Measurements from ENCODE around the gene CCDC82.

CCDC82 gene

DNA sequence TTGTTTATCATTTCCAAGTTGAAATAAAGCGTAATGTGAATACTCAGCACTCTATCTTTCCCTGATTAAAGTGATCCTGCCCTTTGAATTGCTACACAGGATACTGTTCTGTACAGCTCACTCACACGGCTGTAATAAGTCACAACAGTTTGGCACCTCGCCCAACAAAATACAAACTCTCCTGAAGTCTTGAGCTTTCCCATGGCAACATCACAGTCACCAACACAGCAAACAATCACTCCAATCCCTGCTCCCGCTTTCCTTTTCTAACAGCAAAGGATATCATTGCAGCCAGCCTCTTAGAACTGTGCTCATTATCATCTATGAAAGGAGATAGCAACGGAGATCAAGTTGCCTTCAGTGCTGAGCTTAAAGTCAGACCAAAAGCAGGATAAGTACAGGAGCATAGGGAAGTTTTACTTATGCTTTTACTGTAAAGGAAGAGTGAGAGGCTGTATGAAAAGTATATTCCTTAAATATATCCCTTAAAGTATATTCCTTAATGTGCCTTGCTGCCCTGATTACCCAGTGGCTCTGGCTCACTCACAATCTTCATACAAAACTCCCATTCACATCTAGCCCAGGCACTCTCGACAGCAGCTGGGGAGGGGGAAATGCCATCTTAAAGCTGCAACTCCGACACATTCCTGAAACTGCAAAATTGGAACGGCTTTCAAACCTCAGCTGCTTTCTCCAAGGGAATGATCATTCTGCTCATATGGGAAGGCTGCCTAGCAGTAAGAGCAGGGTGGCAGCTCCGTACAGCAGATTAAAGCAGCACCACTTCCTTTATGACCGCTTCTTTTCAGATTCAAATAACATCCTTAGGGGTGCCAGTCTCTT is 82.6 kb downstream of the CCDC82 start (continued):
- TF ChIP-seq, protein P1, sequence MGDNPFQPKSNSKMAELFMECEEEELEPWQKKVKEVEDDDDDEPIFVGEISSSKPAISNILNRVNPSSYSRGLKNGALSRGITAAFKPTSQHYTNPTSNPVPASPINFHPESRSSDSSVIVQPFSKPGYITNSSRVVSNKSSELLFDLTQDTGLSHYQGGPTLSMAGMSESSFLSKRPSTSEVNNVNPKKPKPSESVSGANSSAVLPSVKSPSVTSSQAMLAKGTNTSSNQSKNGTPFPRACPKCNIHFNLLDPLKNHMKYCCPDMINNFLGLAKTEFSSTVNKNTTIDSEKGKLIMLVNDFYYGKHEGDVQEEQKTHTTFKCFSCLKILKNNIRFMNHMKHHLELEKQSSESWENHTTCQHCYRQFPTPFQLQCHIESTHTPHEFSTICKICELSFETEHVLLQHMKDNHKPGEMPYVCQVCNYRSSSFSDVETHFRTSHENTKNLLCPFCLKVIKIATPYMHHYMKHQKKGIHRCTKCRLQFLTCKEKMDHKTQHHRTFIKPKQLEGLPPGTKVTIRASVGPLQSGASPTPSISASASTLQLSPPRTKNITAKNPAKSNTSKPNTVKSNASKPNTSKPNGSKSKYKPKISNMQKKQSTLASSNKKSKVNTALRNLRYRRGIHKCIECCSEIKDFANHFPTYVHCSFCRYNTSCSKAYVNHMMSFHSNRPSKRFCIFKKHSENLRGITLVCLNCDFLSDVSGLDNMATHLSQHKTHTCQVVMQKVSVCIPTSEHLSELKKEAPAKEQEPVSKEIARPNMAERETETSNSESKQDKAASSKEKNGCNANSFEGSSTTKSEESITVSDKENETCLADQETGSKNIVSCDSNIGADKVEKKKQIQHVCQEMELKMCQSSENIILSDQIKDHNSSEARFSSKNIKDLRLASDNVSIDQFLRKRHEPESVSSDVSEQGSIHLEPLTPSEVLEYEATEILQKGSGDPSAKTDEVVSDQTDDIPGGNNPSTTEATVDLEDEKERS (tag by site-specific recombination; IDR thresholded peaks at IDR 0.05) = no peak
- TF ChIP-seq GFI1B (tag by site-specific recombination; IDR thresholded peaks at IDR 0.05) (peak; percentile 51; the same call in 1 of the 2 replicates), FEZF1 (tag by site-specific recombination; IDR thresholded peaks at IDR 0.05) (peak; percentile 86), TRIM28 (IDR thresholded peaks at IDR 0.05; ENCODE audit: borderline replicate concordance, low read length) (peak; percentile 91), ZNF2 (tag by site-specific recombination; IDR thresholded peaks at IDR 0.05) (peak; percentile 73; the same call in 1 of the 2 replicates), ZNF600 (tag by site-specific recombination; IDR thresholded peaks at IDR 0.05) (peak; percentile 65), ZNF843 (tag by site-specific recombination; IDR thresholded peaks at IDR 0.05) (peak; percentile 31; the same call in 1 of the 2 replicates), IKZF3 (tag by site-specific recombination; IDR thresholded peaks at IDR 0.05) (peak; percentile 57), ZNF184 (tag by site-specific recombination; IDR thresholded peaks at IDR 0.05) (0 out of 2 replicates have a peak, but pooled peaks have one; percentile 8), ZBTB17 (tag by site-specific recombination; IDR thresholded peaks at IDR 0.05) (peak; percentile 91), ZEB2 (tag by site-specific recombination; IDR thresholded peaks at IDR 0.05) (peak; percentile 34; the same call in 1 of the 2 replicates), ZFP69B (tag by site-specific recombination; IDR thresholded peaks at IDR 0.05) (peak; percentile 18; the same call in 1 of the 2 replicates), ZNF366 (tag by site-specific recombination; conservative IDR thresholded peaks at IDR 0.05) (peak; percentile 58), ZNF157 (tag by site-specific recombination; IDR thresholded peaks at IDR 0.05) (no peak), ZNF473 (tag by site-specific recombination; IDR thresholded peaks at IDR 0.05) (no peak)
- TF ChIP-seq, protein P2, sequence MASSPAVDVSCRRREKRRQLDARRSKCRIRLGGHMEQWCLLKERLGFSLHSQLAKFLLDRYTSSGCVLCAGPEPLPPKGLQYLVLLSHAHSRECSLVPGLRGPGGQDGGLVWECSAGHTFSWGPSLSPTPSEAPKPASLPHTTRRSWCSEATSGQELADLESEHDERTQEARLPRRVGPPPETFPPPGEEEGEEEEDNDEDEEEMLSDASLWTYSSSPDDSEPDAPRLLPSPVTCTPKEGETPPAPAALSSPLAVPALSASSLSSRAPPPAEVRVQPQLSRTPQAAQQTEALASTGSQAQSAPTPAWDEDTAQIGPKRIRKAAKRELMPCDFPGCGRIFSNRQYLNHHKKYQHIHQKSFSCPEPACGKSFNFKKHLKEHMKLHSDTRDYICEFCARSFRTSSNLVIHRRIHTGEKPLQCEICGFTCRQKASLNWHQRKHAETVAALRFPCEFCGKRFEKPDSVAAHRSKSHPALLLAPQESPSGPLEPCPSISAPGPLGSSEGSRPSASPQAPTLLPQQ (tag by site-specific recombination; IDR thresholded peaks at IDR 0.05) = peak; percentile 54; the same call in 1 of the 2 replicates
- TF ChIP-seq, protein P3, sequence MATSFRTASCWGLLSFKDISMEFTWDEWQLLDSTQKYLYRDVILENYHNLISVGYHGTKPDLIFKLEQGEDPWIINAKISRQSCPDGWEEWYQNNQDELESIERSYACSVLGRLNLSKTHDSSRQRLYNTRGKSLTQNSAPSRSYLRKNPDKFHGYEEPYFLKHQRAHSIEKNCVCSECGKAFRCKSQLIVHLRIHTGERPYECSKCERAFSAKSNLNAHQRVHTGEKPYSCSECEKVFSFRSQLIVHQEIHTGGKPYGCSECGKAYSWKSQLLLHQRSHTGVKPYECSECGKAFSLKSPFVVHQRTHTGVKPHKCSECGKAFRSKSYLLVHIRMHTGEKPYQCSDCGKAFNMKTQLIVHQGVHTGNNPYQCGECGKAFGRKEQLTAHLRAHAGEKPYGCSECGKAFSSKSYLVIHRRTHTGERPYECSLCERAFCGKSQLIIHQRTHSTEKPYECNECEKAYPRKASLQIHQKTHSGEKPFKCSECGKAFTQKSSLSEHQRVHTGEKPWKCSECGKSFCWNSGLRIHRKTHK (tag by site-specific recombination; IDR thresholded peaks at IDR 0.05) = no peak
- TF ChIP-seq, protein P4, sequence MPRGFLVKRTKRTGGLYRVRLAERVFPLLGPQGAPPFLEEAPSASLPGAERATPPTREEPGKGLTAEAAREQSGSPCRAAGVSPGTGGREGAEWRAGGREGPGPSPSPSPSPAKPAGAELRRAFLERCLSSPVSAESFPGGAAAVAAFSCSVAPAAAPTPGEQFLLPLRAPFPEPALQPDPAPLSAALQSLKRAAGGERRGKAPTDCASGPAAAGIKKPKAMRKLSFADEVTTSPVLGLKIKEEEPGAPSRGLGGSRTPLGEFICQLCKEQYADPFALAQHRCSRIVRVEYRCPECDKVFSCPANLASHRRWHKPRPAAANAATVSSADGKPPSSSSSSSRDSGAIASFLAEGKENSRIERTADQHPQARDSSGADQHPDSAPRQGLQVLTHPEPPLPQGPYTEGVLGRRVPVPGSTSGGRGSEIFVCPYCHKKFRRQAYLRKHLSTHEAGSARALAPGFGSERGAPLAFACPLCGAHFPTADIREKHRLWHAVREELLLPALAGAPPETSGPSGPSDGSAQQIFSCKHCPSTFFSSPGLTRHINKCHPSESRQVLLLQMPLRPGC (tag by site-specific recombination; IDR thresholded peaks at IDR 0.05) = peak; percentile 30; the same call in 1 of the 2 replicates
- TF ChIP-seq, protein P5, sequence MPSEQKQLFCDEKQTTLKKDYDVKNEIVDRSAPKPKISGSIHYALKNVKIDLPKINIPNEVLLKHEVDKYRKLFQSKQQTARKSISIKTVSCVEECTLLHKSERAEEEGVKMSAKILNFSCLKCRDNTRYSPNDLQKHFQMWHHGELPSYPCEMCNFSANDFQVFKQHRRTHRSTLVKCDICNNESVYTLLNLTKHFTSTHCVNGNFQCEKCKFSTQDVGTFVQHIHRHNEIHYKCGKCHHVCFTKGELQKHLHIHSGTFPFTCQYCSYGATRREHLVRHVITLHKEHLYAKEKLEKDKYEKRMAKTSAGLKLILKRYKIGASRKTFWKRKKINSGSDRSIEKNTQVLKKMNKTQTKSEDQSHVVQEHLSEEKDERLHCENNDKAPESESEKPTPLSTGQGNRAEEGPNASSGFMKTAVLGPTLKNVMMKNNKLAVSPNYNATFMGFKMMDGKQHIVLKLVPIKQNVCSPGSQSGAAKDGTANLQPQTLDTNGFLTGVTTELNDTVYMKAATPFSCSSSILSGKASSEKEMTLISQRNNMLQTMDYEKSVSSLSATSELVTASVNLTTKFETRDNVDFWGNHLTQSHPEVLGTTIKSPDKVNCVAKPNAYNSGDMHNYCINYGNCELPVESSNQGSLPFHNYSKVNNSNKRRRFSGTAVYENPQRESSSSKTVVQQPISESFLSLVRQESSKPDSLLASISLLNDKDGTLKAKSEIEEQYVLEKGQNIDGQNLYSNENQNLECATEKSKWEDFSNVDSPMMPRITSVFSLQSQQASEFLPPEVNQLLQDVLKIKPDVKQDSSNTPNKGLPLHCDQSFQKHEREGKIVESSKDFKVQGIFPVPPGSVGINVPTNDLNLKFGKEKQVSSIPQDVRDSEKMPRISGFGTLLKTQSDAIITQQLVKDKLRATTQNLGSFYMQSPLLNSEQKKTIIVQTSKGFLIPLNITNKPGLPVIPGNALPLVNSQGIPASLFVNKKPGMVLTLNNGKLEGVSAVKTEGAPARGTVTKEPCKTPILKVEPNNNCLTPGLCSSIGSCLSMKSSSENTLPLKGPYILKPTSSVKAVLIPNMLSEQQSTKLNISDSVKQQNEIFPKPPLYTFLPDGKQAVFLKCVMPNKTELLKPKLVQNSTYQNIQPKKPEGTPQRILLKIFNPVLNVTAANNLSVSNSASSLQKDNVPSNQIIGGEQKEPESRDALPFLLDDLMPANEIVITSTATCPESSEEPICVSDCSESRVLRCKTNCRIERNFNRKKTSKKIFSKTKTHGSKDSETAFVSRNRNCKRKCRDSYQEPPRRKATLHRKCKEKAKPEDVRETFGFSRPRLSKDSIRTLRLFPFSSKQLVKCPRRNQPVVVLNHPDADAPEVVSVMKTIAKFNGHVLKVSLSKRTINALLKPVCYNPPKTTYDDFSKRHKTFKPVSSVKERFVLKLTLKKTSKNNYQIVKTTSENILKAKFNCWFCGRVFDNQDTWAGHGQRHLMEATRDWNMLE (tag by site-specific recombination; conservative IDR thresholded peaks at IDR 0.05; ENCODE audit: low read depth) = no peak
- TF ChIP-seq, protein P6, sequence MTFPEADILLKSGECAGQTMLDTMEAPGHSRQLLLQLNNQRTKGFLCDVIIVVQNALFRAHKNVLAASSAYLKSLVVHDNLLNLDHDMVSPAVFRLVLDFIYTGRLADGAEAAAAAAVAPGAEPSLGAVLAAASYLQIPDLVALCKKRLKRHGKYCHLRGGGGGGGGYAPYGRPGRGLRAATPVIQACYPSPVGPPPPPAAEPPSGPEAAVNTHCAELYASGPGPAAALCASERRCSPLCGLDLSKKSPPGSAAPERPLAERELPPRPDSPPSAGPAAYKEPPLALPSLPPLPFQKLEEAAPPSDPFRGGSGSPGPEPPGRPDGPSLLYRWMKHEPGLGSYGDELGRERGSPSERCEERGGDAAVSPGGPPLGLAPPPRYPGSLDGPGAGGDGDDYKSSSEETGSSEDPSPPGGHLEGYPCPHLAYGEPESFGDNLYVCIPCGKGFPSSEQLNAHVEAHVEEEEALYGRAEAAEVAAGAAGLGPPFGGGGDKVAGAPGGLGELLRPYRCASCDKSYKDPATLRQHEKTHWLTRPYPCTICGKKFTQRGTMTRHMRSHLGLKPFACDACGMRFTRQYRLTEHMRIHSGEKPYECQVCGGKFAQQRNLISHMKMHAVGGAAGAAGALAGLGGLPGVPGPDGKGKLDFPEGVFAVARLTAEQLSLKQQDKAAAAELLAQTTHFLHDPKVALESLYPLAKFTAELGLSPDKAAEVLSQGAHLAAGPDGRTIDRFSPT (tag by site-specific recombination; IDR thresholded peaks at IDR 0.05) = 0 out of 2 replicates have a peak, but pooled peaks have one; percentile 40
- TF ChIP-seq, protein P7, sequence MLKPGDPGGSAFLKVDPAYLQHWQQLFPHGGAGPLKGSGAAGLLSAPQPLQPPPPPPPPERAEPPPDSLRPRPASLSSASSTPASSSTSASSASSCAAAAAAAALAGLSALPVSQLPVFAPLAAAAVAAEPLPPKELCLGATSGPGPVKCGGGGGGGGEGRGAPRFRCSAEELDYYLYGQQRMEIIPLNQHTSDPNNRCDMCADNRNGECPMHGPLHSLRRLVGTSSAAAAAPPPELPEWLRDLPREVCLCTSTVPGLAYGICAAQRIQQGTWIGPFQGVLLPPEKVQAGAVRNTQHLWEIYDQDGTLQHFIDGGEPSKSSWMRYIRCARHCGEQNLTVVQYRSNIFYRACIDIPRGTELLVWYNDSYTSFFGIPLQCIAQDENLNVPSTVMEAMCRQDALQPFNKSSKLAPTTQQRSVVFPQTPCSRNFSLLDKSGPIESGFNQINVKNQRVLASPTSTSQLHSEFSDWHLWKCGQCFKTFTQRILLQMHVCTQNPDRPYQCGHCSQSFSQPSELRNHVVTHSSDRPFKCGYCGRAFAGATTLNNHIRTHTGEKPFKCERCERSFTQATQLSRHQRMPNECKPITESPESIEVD (tag by site-specific recombination; IDR thresholded peaks at IDR 0.05) = peak; percentile 45; the same call in 1 of the 2 replicates
